ENCODE measurements around the gene BCL2L15. TPM values are rescaled to one million over a fixed set of nuclear protein-coding genes. Genes with fewer than 3 reads are reported as not detected.

The BCL2L15 gene
- total RNA-seq, 4 donors from 2014 or later = 0.15 to 0.93 (median 0.27) TPM; not detected in 1

GRCh38 chr1:113879739-113880038, 7.7 kb downstream of the BCL2L15 start:
- Histone ChIP-seq H3K27me3 (no peaks in the 10 kb centered on the region), H3K9me3 (no peaks in the 10 kb centered on the region), H3K36me3 (no peaks in the 10 kb centered on the region), H3K4me1 (no peaks in the 10 kb centered on the region), H3K4me3 (no peak overlapping the region), H3K27ac (no peak overlapping the region)
- 76 to 88% methylated on average over 4 of the region's 4 CpGs for WGBS, 2 donors (ENCODE audit: low coverage in 1 of 2)
- TF ChIP-seq POLR2AphosphoS5 (IDR thresholded peaks at IDR 0.05) (no peak), CTCF (IDR thresholded peaks at IDR 0.05) (no peak), EP300 (IDR thresholded peaks at IDR 0.05) (no peak), POLR2A (IDR thresholded peaks at IDR 0.05) (no peak)
- no peak for ATAC-seq

DNA sequence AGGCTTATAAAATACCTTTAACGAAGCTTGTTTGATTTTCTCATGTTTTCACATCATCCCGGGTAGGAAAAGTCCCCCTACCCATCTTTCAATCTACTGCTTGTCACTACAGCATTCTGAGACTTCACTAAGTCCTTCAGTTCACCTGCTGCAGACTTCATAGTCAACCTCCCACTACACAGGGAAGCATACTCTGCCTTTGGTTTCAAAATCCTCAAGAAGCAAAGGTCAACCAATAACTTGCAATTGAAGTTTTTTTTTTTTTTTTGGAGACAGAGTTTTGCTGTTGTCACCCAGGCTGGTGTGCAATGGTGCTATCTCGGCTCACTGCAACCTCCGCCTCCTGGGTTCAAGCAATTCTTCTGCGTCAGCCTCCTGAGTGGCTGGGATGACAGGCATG, 11.2 kb downstream of the BCL2L15 start:
- no peaks in the 10 kb centered on the region for H3K27me3 ChIP-seq
- no peak overlapping the region for H3K4me3 ChIP-seq
- no peaks in the 10 kb centered on the region for H3K9me3 ChIP-seq
- H3K27ac ChIP-seq = no peak overlapping the region
- no peaks in the 10 kb centered on the region for H3K4me1 ChIP-seq
- H3K36me3 ChIP-seq = no peaks in the 10 kb centered on the region
- no peak for ATAC-seq
- TF ChIP-seq CTCF (IDR thresholded peaks at IDR 0.05) (no peak), POLR2A (IDR thresholded peaks at IDR 0.05) (no peak)
- WGBS, 2 donors (ENCODE audit: low coverage in 1 of 2) = 88 to 98% methylated on average over 4 to 5 of the region's 5 CpGs

GRCh38 chr1:113875714-113876113, 11.7 kb downstream of the BCL2L15 start:
- ATAC-seq = no peak
- 94% methylated on average over 2 of the region's 2 CpGs; no CpG with 5 or more reads in 1 of the 2 donors for WGBS, 2 donors (ENCODE audit: low coverage in 1 of 2)
- TF ChIP-seq EP300 (IDR thresholded peaks at IDR 0.05) (no peak), CTCF (IDR thresholded peaks at IDR 0.05) (no peak), POLR2A (IDR thresholded peaks at IDR 0.05) (no peak), POLR2AphosphoS5 (IDR thresholded peaks at IDR 0.05) (no peak)

DNA sequence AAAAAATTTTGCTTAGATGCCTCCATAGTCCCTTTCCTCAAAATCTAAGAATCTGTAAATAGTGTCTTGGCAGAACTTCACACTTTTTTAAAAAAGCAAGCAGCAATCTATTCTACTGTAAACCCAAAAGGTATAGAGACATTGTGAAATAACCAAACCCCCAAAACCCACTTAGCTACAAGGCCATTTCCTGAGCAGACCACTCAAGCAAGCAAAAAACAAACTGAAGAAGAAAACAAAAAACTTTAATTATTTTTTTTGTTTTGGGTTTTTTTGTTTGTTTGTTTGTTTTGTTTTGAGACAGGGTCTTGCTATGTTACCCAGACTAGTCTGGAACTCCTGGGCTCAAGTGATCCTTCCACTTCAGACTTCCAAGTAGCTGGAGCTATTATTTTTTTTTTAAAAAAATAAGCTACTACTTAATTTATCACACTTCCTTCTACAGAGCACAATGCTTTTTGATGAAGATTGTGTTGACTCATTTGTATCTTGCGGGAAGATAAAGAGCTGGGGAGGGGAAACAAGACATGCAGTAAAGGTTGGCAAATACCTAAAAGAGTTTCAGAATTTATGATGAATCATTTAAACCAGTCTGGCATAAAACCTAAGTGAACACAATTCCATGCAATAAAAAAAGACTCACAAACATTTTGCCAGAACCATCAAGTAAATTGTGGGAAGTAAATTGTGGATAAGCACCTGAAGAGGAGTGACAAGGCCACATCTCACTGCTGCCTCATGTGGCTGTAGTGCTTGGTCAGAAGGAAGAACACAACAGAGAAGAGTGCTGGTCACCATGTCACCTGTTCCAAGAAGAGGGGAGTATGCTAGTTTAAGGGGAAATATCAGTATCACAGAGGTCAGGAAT, 13.1 kb downstream of the BCL2L15 start:
- TF ChIP-seq POLR2A (IDR thresholded peaks at IDR 0.05) (no peak), CTCF (IDR thresholded peaks at IDR 0.05) (no peak), POLR2AphosphoS5 (IDR thresholded peaks at IDR 0.05) (no peak), EP300 (IDR thresholded peaks at IDR 0.05) (no peak)
- 63% methylated on average over 1 of the region's 1 CpG; no CpG with 5 or more reads in 1 of the 2 donors for WGBS, 2 donors (ENCODE audit: low coverage in 1 of 2)

More at GRCh38 chr1:113875714-113876113, 11.7 kb downstream of the BCL2L15 start:
- no peak overlapping the region for H3K4me3 ChIP-seq
- no peaks in the 10 kb centered on the region for H3K9me3 ChIP-seq
- H3K36me3 ChIP-seq = no peaks in the 10 kb centered on the region
- no peak overlapping the region for H3K27ac ChIP-seq
- no peaks in the 10 kb centered on the region for H3K27me3 ChIP-seq
- H3K4me1 ChIP-seq = no peaks in the 10 kb centered on the region

More for the DNA sequence above, 13.1 kb downstream of the BCL2L15 start:
- Histone ChIP-seq H3K27ac (no peak overlapping the region), H3K4me3 (no peak overlapping the region), H3K36me3 (no peaks in the 10 kb centered on the region), H3K9me3 (no peaks in the 10 kb centered on the region), H3K4me1 (no peaks in the 10 kb centered on the region), H3K27me3 (no peaks in the 10 kb centered on the region)
- ATAC-seq = no peak
